ES-I3 (cell line): Measurements from ENCODE around the gene PLLP.

Experiments used
- H3K36me3 ChIP-seq: 2 replicates; pipeline ENCODE4 v1.6.1; 2013; ENCODE audit warnings: mild to moderate bottlenecking, low read length, control low read depth, moderate library complexity; ENCODE audit not compliant: insufficient read depth
- H3K4me1 ChIP-seq: 2 replicates; pipeline ENCODE4 v1.6.1; 2013; ENCODE audit warnings: mild to moderate bottlenecking, control low read depth, low read length; ENCODE audit not compliant: insufficient read depth
- H3K9ac ChIP-seq: 2 replicates; pipeline ENCODE4 v1.6.1; 2013; ENCODE audit warnings: low read depth, mild to moderate bottlenecking, low read length, moderate library complexity
- H3K9me3 ChIP-seq: 2 replicates; pipeline ENCODE4 v1.6.1; 2013; ENCODE audit warnings: mild to moderate bottlenecking, low read length, moderate library complexity; ENCODE audit not compliant: control insufficient read depth, insufficient read depth

PLLP gene

DNA sequence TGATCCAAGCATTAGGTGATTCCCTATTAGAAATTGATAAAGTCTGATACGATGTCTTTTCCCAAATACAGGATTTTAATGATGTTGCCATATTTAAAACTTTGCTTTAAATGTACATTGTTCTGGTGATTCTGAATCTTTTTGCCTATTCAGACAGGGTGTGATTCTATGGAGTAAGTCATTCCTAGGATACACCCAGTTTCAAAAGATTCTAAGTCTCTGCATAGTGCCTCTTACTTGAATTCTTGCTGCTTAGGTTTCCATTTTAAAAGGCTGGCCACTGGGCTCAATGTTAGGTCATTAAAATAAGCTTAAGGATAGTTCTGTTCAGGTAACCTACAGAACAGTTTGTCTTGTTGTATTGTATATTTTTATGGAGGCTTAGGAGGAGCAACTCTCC is 61.4 kb downstream of the PLLP start:
- no peaks in the 10 kb centered on the region for H3K9me3 ChIP-seq
- H3K4me1 ChIP-seq: no peaks in the 10 kb centered on the region
- peaks cover 27% of the 10 kb centered on the region for H3K36me3 ChIP-seq
- no peak overlapping the region for H3K9ac ChIP-seq

DNA sequence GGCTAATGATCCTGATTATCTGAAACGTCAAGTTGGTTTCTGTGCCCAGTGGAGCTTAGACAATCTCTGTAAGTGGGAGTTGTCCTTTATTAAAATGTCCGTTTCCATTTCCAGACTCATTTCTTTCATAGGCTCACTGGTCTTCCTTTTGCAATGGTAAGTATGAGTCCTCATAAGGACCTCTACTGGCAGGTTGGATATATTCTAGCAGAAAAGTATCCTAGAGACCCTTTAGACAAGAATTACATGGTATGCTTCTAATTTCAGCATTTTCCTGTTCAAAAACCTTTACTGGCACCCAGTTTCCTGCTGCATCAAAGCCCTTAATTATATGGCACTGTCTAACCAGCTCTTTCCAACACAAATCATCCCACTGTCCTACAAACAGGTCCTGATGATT is 67.5 kb downstream of the PLLP start:
- Histone ChIP-seq H3K36me3 (peaks cover 36% of the 10 kb centered on the region), H3K4me1 (no peaks in the 10 kb centered on the region), H3K9ac (no peak overlapping the region), H3K9me3 (no peaks in the 10 kb centered on the region; the same call in 1 of the 2 replicates)

DNA sequence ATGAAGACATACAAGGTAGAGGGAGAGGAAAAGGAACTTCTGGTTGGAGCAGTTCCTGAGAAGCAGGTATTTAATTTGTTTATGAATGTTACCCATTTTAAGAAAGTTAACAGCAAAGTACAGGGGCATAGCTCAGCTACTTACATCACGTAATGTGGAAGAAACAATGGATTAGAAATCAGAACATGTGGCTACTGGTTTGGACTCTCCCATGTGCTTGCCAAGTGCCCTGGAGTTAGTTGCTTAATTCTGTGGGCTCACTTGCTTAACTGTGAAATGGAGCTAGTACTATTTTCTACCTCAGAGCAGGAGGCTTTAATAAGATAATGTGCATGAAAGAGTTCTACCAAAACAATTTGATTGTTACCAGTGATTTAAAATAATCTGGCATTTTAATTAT is 71.0 kb downstream of the PLLP start:
- Histone ChIP-seq H3K9me3 (no peaks in the 10 kb centered on the region; the same call in 1 of the 2 replicates), H3K36me3 (peaks cover 29% of the 10 kb centered on the region), H3K4me1 (no peaks in the 10 kb centered on the region), H3K9ac (no peak overlapping the region)

DNA sequence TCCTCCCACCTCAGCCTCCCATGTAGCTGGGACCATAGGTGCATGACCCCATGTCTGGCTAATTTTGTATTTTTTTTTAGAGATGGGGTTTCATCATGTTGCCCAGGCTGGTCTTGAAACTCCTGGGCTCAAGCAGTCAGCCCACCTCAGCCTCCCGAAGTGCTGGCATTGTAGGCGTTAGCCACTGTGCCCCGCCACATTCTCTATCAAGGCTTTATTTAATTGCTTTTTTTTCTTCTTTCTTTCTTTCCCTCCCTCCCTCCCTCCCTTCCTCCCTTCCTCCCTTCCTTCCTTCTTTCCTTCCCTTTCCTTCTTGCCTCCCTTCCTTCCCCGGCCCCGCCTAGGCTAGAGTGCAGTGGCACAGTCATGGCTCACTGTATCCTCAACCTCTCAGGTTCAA is 74.7 kb downstream of the PLLP start:
- Histone ChIP-seq H3K36me3 (peaks cover 18% of the 10 kb centered on the region), H3K9ac (no peak overlapping the region), H3K9me3 (no peaks in the 10 kb centered on the region), H3K4me1 (no peaks in the 10 kb centered on the region)

- peaks cover 18% of the 10 kb centered on the region for H3K36me3 ChIP-seq
- no peaks in the 10 kb centered on the region for H3K4me1 ChIP-seq
- H3K9ac ChIP-seq: no peak overlapping the region
- no peaks in the 10 kb centered on the region for H3K9me3 ChIP-seq
These were observed 75.5 kb downstream of the PLLP start for GRCh38 chr16:57208926-57209325.
